Measurements from ENCODE around the gene VPS13A. TPM values are rescaled to one million over a fixed set of nuclear protein-coding genes. Genes with fewer than 3 reads are reported as not detected.
A peak's percentile ranks its signal among the peaks of the same experiment; 100 is the strongest.

The VPS13A gene
- total and polyA plus RNA-seq, 2 of the 13 experiments (the other 11 are each of a cell fraction or from before 2014, with no cell fraction given) = 20.4 to 20.7 TPM

- TF ChIP-seq ZNF772 (CRISPR knock-in tag; IDR thresholded peaks at IDR 0.05) (peak; percentile 71; the same call in 1 of the 2 replicates), MYPOP (CRISPR knock-in tag; IDR thresholded peaks at IDR 0.05) (peak; percentile 82), ZNF451 (CRISPR knock-in tag; IDR thresholded peaks at IDR 0.05) (peak; percentile 40; the same call in 1 of the 2 replicates), KDM2A (CRISPR knock-in tag; IDR thresholded peaks at IDR 0.05; ENCODE audit: borderline replicate concordance, low read depth) (0 out of 2 replicates have a peak, but pooled peaks have one; percentile 40), ZSCAN21 (CRISPR knock-in tag; IDR thresholded peaks at IDR 0.05; ENCODE audit: borderline replicate concordance) (0 out of 2 replicates have a peak, but pooled peaks have one; percentile 48), NR2C2 (CRISPR knock-in tag; IDR thresholded peaks at IDR 0.05; ENCODE audit: borderline replicate concordance) (peak; percentile 67), PHF20 (CRISPR knock-in tag; IDR thresholded peaks at IDR 0.05) (no peak), ZNF142 (CRISPR knock-in tag; IDR thresholded peaks at IDR 0.05) (no peak), FOXK2 (IDR thresholded peaks at IDR 0.05) (peak; percentile 90), RBM22 (optimal IDR thresholded peaks at IDR 0.05; ENCODE audit: low read length) (no peak), ZNF124 (CRISPR knock-in tag; IDR thresholded peaks at IDR 0.05) (no peak; the same call in 1 of the 2 replicates), ZNF362 (CRISPR knock-in tag; IDR thresholded peaks at IDR 0.05; ENCODE audit: borderline replicate concordance) (peak; percentile 78; the same call in 1 of the 2 replicates), ZNF770 (CRISPR knock-in tag; IDR thresholded peaks at IDR 0.05) (no peak), HMGXB4 (CRISPR knock-in tag; IDR thresholded peaks at IDR 0.05; ENCODE audit: borderline replicate concordance in 1 of 2, low read depth in 1 of 2) (peak in 1 of 2 experiments; percentile 70; a peak in 2 of 4 replicates), ZNF501 (CRISPR knock-in tag; IDR thresholded peaks at IDR 0.05) (peak; percentile 76; the same call in 1 of the 2 replicates), MAF1 (CRISPR knock-in tag; IDR thresholded peaks at IDR 0.05; ENCODE audit: borderline replicate concordance) (no peak; the same call in 1 of the 2 replicates)
These were observed 6.2 kb upstream of the VPS13A start (continued) for GRCh38 chr9:77170991-77171699.

Measured in HepG2 (cell line).